HL-60 (cell line): ENCODE data around the gene DAB2IP.

Source experiments
- CTCF ChIP-seq: IDR thresholded peaks from one replicate; pipeline ENCODE4 v1.5.1; 2011; ENCODE audit warnings: low read length, control low read depth, inconsistent platforms; ENCODE audit not compliant: insufficient read depth
- GABPA ChIP-seq: IDR thresholded peaks from 2 replicates; pipeline ENCODE4 v1.6.1; 2012; ENCODE audit warnings: low read depth
- POLR2AphosphoS5 ChIP-seq: IDR thresholded peaks from 2 replicates; pipeline ENCODE4 v1.6.1; 2012; ENCODE audit warnings: low read depth
- SPI1 ChIP-seq: IDR thresholded peaks from 2 replicates; pipeline ENCODE4 v1.6.1; 2012; ENCODE audit warnings: low read depth, mild to moderate bottlenecking, borderline replicate concordance
- TF ChIP-seq, protein P1 (sequence below): IDR thresholded peaks from 2 replicates; pipeline ENCODE4 v1.6.1; 2012; ENCODE audit warnings: low read depth; ENCODE audit not compliant: insufficient replicate concordance

DNA sequence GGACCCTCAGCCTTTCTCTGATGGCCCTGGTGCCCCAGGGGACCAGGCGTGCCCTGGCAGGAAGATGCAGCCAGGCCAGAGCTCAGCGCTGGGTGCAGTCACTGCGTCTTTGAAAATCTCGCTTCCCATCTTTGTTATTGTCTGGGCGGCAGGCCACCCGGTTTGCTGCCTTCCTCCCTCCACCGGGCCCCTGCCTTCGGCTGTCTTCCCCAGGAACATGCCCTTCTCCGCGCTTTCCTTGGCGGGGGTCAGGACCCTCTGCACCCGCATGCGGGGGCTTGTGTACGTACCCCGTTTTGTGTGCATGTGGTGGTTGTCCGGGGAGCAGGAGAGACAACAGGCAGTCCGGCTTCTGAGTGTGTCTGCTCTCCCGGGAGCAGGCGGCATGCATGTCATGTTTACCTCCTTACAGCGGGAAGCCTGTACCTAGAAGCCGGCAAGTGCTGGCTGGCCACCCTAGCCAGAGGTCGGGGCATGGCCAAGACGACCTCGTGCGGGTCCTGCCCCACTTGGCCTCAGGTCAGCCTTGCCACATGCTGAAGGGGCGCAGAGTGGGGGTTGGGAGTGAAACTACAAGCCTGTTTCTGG, 49.5 kb downstream of the DAB2IP start:
- TF ChIP-seq CTCF (no peak), GABPA (no peak), POLR2AphosphoS5 (no peak), SPI1 (no peak)
- TF ChIP-seq, protein P1, sequence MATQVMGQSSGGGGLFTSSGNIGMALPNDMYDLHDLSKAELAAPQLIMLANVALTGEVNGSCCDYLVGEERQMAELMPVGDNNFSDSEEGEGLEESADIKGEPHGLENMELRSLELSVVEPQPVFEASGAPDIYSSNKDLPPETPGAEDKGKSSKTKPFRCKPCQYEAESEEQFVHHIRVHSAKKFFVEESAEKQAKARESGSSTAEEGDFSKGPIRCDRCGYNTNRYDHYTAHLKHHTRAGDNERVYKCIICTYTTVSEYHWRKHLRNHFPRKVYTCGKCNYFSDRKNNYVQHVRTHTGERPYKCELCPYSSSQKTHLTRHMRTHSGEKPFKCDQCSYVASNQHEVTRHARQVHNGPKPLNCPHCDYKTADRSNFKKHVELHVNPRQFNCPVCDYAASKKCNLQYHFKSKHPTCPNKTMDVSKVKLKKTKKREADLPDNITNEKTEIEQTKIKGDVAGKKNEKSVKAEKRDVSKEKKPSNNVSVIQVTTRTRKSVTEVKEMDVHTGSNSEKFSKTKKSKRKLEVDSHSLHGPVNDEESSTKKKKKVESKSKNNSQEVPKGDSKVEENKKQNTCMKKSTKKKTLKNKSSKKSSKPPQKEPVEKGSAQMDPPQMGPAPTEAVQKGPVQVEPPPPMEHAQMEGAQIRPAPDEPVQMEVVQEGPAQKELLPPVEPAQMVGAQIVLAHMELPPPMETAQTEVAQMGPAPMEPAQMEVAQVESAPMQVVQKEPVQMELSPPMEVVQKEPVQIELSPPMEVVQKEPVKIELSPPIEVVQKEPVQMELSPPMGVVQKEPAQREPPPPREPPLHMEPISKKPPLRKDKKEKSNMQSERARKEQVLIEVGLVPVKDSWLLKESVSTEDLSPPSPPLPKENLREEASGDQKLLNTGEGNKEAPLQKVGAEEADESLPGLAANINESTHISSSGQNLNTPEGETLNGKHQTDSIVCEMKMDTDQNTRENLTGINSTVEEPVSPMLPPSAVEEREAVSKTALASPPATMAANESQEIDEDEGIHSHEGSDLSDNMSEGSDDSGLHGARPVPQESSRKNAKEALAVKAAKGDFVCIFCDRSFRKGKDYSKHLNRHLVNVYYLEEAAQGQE, result no peak
